ENCODE measurements around the gene FOXL2NB. TPM values are rescaled to one million over a fixed set of nuclear protein-coding genes. Genes with fewer than 3 reads are reported as not detected.
"Not testable (repeated sequence)": the region's sequence is repeated elsewhere in the genome, so short reads cannot be mapped to it uniquely, and the experiment has no call there.

FOXL2NB gene
- polyA plus RNA-seq, 3 donors = 0.06 TPM

DNA sequence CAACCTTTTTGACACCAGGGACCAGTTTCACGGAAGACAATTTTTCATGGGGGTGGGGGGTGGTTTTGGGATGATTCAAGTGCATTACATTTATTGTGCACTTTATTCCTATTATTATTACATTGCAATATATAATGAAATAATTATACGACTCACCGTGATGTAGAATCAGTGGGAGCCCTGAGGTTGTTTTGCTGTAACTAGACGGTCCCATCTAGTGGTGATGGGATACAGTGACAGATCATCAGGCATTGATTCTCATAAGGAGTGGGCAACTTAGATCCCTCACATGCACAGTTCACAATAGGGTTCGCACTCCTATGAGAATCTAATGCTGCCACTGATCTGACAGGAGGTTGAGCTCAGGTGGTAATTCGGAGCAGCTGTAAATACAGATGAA lies 24.6 kb upstream of the FOXL2NB start:
- not testable (repeated sequence) for DNase-seq (ENCODE audit: extremely low read depth in 1 of 11, low read depth in 9 of 11, low spot score in 4 of 11)

DNA sequence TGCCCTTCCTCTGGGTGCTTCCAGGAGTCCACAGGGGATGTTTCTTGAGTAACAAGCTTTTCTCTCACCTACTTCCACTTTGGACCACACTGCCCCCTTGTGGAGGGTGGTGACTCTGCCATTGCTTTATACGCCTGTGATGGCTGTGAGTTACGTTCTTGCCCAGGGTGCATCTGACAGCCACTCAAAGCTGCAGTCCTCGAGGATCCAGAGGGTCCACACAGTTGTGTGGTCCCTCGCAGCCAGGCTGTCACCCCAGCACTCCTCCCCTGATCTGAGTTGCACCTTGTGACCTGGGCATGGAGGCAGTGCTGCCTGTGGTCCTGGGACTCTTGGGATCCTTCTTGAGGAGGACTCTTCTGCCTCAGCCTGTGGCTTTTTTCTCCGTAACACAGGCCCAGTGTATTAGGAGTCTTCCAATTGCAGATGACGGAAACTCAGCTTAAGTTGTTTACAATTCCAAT lies 23.5 kb upstream of the FOXL2NB start:
- peak in 5 of 11 donors; percentile 57 to 78 (median 71) for DNase-seq (ENCODE audit: extremely low read depth in 1 of 11, low read depth in 9 of 11, low spot score in 4 of 11)

DNA sequence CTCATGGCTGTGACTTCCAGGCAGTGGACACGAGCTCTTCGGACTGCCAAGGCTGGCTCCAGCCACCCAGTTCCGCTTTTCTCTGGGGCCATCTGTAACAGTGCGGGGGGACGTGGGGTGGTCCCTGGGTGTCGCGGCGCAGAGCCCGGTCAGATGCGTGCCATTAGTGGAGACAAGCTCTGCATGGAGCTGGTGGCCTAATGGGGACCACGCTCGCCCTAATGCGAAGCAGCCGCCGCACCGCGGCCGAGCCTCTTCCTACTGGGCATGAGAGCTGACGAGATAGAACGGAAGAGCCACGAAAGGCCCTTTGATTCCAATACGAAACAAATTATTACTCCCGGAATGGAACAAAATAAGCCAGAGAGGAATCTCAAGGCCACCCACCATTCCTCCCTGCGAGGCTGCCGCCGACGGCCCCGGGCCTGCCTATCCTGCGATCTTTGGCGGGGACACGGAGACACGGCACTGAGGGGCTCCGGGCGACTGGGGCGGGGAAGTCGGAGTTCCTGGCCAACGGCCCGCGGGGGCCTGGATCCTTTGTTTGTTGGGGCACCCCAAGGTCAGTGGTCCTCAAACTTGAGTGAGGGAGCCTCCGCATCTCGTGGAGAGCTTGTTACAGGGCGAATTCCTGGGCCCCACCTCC lies 18.2 kb upstream of the FOXL2NB start:
- DNase-seq (ENCODE audit: extremely low read depth in 1 of 11, low read depth in 9 of 11, low spot score in 4 of 11) = no peak

DNA sequence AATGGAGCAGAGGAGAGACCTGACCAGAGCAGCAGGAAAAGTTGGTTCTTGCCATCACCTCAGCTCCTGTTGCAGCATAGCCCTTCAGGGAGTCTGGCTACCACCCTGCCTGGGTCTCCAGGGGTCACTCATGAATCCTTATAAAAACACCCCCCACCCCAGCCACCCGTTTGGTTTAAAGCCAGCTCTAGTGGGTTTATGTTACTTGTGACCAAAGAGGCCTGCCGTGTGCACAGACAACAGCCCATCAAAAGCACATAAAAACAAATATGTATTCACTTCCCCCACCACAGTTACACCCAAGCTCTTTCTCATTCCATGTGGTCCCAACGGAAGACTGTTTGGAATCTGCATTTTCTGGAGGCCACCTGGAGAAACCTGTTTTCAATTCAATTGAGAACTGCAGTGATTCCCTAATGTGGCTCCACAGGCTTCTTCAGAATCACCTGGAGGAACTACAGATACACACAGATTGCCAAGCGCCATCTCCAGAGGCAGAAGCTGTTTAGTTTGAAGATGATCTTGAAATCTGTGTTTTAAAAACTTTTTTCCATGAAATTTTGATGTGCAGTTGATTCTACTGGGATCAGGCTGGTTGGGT lies 13.8 kb upstream of the FOXL2NB start:
- DNase-seq (ENCODE audit: extremely low read depth in 1 of 11, low read depth in 9 of 11, low spot score in 4 of 11) = no peak

DNA sequence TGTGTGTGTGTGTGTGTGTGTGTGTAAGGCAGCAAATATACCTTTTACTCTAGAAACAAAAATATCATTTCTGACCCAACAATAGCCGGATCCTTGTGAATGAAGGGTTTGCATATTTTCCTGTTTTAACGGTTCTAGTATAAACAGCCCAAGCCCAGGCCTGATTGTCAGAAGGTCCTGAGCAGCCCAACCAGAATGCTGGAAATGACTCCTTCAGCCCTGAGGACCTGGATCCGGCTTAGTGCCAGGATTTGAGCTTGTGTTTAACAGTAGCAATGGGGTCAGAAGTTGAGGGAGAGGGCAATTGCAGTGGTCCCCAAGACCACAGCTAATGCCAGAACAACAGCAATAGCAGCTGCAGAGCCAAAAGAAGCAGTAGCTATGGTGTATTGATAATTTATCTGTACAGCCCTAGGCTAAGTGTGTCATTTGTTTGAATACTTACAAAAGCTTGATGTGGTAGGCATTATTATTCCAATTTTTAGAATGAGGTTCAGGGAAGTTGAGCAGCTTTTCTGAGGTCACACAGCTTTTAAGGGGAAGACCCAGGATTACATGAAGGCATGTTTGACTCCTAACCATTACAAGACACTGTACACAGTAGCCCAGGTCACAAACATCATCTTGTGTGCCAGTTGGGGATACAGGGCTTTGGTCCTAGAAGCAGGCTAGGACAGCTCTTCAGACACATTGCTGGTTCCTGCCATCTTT lies 12.9 kb upstream of the FOXL2NB start:
- no peak for DNase-seq (ENCODE audit: extremely low read depth in 1 of 11, low read depth in 9 of 11, low spot score in 4 of 11)

DNA sequence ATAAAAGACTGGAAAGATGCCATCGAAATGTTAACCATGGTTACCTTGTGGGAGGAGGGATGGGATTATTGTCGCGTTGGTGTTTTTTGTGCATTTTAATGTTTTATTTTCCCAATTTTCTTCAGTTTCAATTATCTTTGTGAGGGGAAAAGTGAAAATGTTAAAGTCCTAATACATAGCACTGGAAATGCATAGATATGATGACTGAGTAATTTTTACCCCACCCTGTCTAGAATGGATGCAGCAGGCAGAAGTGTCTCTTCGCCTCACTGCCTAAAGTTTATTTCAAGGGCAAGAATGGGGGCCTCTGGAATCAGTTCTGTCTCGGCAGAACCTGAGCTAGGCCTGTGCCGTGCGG lies 11.5 kb upstream of the FOXL2NB start:
- no peak for DNase-seq (ENCODE audit: extremely low read depth in 1 of 11, low read depth in 9 of 11, low spot score in 4 of 11)

DNA sequence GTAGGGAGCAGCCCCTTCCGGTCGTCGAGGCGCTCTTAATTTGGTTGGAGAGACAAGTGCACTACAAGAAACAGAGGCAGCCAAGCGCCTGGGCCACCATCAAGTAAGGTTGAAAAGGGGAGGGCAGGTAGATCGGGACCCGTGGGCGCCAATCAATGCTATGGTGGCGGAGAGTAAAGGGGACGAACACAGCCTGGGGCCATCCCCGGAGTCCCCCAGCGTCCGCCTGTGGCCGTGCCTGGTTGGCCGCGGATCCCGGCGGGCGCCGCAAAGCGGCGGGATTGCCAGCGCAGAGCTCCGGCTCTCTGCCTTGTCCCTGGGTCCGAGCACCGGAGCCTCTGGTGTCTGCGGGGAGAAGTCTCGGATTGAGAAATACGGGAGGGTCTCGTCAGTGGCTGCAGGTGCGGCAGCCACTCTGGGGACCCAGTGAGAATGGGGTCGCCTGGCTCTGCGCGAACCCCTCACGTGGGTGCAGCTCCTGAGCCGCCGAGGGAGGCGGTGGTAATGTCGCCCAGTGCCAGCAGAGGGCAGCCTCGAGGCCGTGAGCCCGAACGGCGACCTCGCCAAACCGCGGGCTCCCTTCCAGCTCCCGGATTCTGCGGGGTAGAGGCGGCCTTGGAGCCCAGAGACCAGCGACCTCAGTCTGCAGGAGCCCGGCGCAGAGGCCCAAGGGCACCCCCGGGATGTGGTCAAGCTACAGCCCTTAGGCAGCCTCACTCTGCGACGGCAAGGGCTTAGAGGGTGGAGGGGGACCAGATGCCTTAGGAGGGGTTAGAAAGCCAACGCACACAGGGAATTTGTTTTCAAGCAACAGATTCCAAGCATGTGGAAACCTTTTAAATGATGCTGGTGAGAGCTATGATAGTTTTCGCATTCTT lies 10.9 kb upstream of the FOXL2NB start:
- peak in 1 of 11 donors; percentile 70 for DNase-seq (ENCODE audit: extremely low read depth in 1 of 11, low read depth in 9 of 11, low spot score in 4 of 11)

DNA sequence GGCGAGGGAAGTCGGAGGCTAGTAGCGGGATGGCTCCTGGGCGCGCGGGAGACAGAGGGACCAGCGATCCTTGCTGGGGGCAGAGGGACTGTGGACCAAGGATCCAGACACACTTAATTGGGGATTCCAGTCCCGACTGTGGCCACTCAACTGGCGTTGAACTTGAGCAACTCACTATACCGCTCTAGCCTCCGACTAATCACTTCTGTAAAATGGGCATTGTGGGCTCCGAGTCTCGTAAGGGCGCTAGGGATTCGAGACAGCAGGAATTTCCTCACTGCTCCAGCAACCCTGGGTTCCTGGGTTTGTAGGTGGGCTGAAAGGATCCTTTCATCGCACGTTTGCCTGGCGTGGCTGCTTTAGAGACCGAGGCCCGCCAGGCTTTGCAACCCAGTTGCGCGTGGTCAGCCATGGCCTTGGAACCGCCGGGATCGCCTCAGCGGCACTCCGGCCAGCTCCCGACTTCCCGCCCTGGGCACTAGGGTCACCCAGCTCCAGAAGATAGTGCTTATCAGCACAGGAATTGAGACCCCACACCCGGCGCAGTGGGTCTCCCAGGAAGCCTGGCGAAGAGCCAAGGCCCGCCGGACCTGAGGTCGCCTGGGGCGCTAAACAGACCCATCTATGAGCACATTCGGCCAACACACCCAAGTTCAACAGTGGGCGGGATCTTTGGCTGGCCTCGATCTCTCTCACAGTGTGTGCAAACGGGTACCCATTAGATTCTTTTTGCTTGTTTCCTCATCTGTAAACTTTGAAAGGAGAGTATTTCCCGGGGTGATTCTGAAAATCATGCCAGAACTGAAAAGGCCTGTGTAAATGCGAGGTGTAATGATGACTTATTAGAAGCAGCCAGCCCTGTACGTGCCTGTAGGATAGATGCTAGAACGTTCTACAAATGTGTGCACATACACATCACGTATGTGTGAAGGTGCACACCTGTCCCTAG lies 10.0 kb upstream of the FOXL2NB start:
- DNase-seq (ENCODE audit: extremely low read depth in 1 of 11, low read depth in 9 of 11, low spot score in 4 of 11) = no peak

DNA sequence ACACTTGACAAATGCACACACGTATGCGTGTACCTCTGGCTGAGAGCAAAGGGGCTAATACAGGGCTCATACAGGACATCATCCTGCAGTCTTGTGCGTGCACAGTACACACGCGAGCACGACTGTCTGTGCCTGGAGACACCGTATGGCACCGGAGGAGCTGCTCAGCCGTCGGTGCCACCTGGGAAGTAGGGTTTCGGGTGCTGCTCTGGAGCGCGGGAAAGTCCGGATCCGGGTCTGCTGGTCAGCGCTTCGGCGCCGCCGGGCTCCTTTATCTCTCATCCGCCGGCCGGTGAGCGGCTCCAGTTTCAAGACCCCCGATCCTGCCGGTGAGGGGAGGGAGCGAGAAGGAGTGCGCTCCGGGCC lies 9.3 kb upstream of the FOXL2NB start:
- no peak for DNase-seq (ENCODE audit: extremely low read depth in 1 of 11, low read depth in 9 of 11, low spot score in 4 of 11)

DNA sequence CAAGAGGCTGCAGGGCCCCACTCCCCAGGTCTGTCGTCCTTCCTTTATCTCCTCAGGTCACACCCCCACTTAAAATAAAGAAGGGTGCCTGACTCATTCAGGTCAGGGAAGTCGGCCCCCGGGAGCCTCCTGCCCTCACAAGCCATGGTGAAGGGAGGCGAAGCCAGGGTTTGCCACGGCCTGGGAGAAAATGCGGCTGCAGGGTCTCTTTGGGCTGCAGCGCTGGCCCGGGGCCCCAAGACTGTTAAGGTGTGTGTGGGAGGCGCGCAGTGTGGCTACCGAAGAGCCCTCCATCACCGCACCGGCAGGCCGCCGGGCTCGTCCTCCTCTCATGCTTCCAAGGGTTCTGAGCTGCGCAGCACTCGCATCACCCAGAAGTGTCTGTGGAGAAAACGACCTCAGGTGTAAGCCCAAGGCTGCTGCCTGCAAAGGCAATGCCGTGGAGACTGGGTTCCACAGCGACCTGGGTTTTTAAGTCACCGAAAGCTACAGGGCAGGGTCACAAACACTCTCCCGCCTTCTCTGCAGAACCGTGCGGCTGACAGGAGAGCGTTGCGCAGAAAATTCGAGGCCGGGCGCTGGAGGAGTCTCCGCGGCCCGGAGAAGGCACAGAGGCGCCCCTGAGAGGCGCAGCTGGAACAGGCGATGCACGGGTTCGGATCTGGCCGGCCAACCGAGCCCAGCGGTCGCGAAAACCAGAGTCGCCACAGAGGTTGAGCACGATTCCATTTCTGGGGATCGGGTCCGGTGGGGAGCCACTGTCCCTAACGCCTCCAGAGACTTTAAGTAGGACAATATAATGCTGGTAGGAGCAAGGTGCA lies 8.8 kb upstream of the FOXL2NB start:
- no peak for DNase-seq (ENCODE audit: extremely low read depth in 1 of 11, low read depth in 9 of 11, low spot score in 4 of 11)

DNA sequence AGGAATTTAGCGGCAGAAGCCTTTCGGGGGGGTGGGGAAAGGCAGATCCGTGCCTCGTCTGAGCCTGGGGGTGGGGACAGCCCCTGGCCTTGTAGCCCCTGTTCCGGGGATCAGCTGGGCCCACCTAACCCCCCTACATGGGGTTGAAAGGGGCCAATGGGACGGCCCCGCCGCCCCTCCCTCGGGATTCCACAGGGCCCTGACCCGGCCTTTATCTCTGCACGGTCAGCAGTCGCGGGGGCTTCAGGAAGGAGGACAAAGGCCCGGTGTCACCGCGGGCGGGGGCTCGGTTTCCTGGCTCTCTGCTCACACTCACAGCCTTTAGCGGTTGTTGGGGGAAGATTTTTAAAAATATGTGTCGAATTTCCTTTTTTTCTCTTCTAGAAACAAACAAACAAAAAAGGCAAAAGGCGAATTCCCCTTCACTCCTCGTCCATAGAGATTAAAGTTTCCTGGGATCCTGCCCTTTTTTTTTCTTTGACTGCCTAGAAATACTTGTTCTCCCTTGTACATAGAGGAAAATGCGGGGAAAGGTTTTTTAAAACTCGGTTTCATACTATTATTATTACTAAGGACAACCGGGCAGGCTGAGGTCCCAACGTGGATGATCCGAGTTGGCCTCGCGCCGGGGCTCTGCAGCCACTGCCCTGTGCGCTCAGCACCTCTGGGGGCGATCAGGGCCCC lies 8.0 kb upstream of the FOXL2NB start:
- DNase-seq (ENCODE audit: extremely low read depth in 1 of 11, low read depth in 9 of 11, low spot score in 4 of 11) = no peak

DNA sequence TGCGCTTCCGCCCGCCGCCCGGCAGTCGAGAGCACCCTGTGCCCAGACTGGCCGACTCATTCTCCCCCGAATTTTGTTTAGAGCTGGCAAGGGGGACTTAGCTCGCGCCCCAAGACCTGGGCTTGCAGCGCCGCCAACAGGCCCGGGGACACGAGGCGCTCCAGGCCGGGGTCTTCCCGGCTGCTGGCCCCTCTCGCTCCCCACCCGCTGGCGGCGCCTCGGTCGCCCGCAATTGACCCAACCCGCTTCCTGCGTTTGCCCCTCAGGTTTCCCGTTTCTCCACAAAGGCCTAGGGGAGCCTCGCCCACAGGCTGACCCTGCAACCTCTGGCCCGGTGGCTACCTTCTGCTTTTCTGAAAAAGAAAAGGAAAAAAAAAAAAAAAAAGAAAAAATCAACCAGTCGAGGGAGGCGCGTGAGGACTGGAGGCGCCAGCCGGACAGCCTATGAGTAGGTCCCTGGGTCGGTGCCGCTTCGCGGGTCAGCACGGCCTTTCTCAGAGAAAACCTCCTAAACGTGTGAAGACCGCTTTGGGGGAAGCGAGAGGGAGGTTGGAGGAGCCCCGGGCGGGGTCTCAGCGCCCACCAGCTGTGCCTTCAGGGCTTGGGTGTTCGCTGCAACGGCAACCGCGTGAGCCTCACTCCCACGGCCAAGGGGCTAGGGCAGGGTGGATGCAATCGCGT lies 7.3 kb upstream of the FOXL2NB start:
- DNase-seq (ENCODE audit: extremely low read depth in 1 of 11, low read depth in 9 of 11, low spot score in 4 of 11) = no peak

DNA sequence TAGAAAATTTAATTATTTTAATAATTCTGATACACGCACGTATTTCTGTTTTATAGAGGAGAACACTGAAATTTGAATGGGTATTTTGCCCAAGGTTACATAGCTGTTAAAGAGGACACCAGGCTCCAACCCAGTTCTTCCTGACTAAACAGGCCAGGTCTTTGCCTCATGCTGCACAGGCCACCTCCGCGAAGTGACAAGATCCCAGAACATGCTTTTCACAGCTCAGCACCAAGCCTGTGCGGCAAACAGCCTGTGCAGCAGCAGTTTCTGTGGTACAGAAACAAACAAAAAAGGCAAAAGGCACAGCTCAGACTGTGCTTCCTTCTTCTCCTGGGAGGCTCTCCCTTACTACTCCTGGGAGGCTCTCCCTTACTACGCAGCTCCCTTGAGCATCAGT lies 6.6 kb upstream of the FOXL2NB start:
- no peak for DNase-seq (ENCODE audit: extremely low read depth in 1 of 11, low read depth in 9 of 11, low spot score in 4 of 11)

DNA sequence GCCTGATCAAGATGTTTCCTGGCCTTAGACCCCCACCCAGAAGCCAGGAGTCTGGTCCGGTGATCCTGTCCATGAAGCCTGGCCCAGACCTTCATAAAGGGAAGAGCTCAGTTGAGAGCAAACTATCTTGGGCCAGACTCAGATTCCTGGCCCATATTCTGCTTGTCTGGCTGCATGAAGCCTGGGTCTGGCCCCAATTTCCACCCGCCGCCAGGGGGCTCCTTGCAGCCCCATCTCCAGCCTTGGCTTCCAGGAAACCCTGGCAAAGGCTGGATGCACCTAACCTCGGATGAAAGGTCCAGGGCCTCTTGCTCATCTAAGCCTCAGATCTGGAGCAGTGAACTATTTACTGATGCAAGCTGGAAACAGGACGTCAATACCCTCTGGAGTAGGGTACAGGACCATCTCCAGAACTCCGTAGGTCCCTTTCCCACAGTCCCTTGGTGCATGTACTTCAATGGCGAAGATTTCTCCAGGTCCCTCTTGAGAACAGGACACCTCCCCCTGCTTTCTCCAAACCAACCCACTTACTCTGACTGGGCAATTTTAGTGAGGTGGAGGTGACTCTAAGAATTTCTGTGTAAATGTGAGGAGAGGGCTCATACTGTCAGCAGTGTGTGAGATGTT lies 5.6 kb upstream of the FOXL2NB start:
- no peak for DNase-seq (ENCODE audit: extremely low read depth in 1 of 11, low read depth in 9 of 11, low spot score in 4 of 11)

DNA sequence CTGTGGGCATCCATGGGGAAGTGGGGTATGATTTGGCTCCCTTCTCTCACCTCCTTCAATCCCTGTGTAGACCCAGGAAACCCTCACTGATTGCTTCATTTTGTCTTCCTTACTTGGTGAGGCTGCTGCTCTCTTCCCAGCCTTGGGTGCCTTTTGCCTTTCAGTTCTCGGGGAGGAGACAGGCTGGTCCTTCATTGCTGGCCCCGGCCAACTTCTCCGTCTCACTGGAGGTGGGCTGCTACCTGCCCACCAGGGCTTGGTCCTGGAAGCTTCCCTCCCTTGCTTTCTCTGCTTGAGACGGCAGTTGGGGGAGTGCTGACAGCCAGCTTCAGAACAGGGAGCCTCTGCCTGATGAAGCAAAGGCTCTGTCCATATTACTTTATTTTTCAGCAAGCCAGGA lies 4.7 kb upstream of the FOXL2NB start:
- DNase-seq (ENCODE audit: extremely low read depth in 1 of 11, low read depth in 9 of 11, low spot score in 4 of 11) = no peak

DNA sequence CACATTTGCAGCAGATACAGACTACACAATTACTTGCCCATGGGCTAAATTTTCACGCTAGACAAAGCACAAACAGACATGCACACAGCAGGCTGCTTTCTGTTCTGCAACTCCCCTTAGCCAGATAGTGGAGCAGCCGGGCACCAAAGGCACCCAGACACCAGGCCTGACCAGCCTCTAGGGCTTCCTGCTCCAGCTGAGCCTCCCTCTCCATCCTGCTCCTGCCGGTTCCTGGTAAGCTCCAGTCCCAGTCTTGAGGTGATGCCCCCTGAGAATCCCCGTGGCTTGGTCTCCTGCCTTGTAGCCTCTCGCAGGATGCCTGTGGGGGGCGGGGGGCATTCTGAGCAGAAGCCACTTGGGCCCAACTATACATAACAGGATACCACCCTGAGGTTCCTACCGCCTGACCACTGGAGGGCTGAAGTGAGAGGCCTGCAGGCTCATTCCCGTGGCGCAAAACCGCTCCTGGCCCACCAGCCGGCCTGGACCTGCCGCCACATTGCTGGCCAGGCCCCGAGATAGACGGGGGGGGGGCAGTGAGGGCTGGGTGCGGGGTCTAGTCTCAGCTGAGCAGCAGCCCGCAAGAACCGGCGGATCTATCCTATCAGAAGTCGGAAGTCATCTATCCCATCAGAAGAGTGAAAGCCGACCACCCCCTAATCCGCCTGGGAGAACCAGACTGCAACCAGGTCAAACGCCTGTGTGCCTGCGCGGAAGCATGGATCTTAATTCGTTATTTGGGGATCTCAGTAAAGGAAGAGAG lies 4.0 kb upstream of the FOXL2NB start:
- no peak for DNase-seq (ENCODE audit: extremely low read depth in 1 of 11, low read depth in 9 of 11, low spot score in 4 of 11)

Measured in renal cortex interstitium (tissue), 11 donors.